ENCODE measurements around the gene SERINC5. TPM values are rescaled to one million over a fixed set of nuclear protein-coding genes. Genes with fewer than 3 reads are reported as not detected.

Gene SERINC5
- total and polyA plus RNA-seq, 2 of the 4 experiments (the other 2 are of a cell fraction), result 5.0 to 8.1 TPM

DNA sequence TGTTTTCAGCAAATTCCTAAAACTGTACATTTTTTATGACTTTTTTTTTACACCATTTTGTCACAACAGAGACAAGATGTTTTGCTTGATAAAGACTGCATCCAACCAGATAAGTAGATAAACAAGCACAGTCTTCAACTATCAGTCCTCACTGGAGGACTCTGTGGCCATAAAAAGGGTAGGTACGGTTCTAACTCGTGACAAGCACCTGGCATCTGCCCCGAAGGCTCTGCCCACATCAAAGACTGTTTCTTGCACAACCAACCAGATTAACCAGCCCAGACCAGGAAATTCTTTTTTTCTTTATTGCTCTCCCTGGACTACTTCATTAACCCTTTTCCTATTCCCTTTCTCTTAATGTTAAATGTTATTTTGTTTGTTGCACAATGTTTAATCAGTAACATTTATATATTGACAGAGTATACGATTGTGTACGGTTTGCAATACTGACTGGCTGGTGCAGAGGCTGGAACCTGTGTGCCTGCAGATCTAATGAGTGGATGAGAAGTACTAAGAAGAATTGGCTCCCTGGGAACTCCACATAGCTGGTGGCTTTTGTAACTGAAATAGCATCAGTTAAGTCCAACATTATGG is 74.1 kb downstream of the SERINC5 start:
- Histone ChIP-seq H3K4me3 (ENCODE audit: insufficient read depth, low read depth, low read length) (no peak overlapping the region), H2BK120ac (ENCODE audit: low read depth, low read length) (no peak overlapping the region), H3K9ac (ENCODE audit: low read depth, low read length) (no peak overlapping the region), H3K4me2 (ENCODE audit: low read depth, low read length) (no peak overlapping the region), H2BK5ac (ENCODE audit: low read depth, low read length, poor library complexity, severe bottlenecking) (no peak overlapping the region), H4K5ac (ENCODE audit: low read depth, low read length) (no peak overlapping the region), H3K79me1 (ENCODE audit: low read depth in 1 of 2, low read length in 2 of 2) (no peaks in the 10 kb centered on the region), H3K36me3 (ENCODE audit: control insufficient read depth, insufficient read depth, low read length) (no peaks in the 10 kb centered on the region), H3K27ac (ENCODE audit: insufficient read depth, low read length) (no peak overlapping the region), H3K9me3 (ENCODE audit: control insufficient read depth, insufficient read depth, low read length) (no peaks in the 10 kb centered on the region), H3K18ac (ENCODE audit: low read depth, low read length) (no peak overlapping the region), H3K23ac (ENCODE audit: low read depth, low read length) (no peak overlapping the region), H4K20me1 (ENCODE audit: insufficient read depth, low read length) (no peaks in the 10 kb centered on the region), H2AFZ (replicated peaks; ENCODE audit: low read length, poor library complexity) (no peak overlapping the region), H4K91ac (ENCODE audit: insufficient read depth, low read depth, low read length) (no peak overlapping the region), H4K8ac (ENCODE audit: low read depth in 2 of 2, low read length in 2 of 2) (no peak overlapping the region), H2AK9ac (replicated peaks; ENCODE audit: low read depth, low read length, poor library complexity) (no peak overlapping the region), H3K4ac (ENCODE audit: low read depth, low read length) (no peak overlapping the region), H3K4me1 (ENCODE audit: control insufficient read depth, insufficient read depth, low read length) (no peaks in the 10 kb centered on the region), H2BK15ac (ENCODE audit: low read depth, low read length) (no peak overlapping the region), H2AK5ac (ENCODE audit: low read depth, low read length) (no peak overlapping the region), H3K9me1 (ENCODE audit: insufficient read depth, low read length) (no peaks in the 10 kb centered on the region), H3K27me3 (ENCODE audit: control insufficient read depth, insufficient read depth, low read length) (no peaks in the 10 kb centered on the region), H3K14ac (replicated peaks; ENCODE audit: low read depth, low read length) (no peak overlapping the region), H3K56ac (ENCODE audit: extremely low read depth, insufficient read depth, low read length) (no peak overlapping the region), H2BK20ac (ENCODE audit: low read depth, low read length) (no peak overlapping the region)
- ChIA-PET CTCF (no interaction called here), POLR2A (ENCODE audit: unreplicated experiment) (no interaction called here)
- no peak for TF ChIP-seq FOS (IDR thresholded peaks at IDR 0.05; ENCODE audit: low read depth, low read length)
- TF ChIP-seq RCOR1 (IDR thresholded peaks at IDR 0.05; ENCODE audit: insufficient replicate concordance, low read length), result no peak
- TF ChIP-seq, protein P1, sequence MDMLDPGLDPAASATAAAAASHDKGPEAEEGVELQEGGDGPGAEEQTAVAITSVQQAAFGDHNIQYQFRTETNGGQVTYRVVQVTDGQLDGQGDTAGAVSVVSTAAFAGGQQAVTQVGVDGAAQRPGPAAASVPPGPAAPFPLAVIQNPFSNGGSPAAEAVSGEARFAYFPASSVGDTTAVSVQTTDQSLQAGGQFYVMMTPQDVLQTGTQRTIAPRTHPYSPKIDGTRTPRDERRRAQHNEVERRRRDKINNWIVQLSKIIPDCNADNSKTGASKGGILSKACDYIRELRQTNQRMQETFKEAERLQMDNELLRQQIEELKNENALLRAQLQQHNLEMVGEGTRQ (IDR thresholded peaks at IDR 0.05; ENCODE audit: low read depth, low read length), result no peak
- WGBS, 2 experiments (ENCODE audit: extremely low coverage in 2 of 2, insufficient read length in 1 of 2), result no CpG with 5 or more reads among the region's 5 CpGs
- no peak for DNase-seq
- dilution Hi-C loops (cut with HindIII; ENCODE audit: low sequenced_read_pairs, unreplicated experiment), result no loop called here
- intact Hi-C loops (cut with micrococcal nuclease), result no loop called here
- ATAC-seq (ENCODE audit: low read depth), result no peak
- BruUV-seq (replicated peaks), result no TSS peak
- in situ Hi-C loops (cut with MboI; ENCODE audit: low sequenced_read_pairs), result no loop called here
